CD4-positive, alpha-beta T cell (primary cell): ENCODE data around the gene OCIAD1. TPM values are rescaled to one million over a fixed set of nuclear protein-coding genes. Genes with fewer than 3 reads are reported as not detected.
A peak's percentile ranks its signal among the peaks of the same experiment; 100 is the strongest.

Experiments used
- ATAC-seq: fragments of 200-7000 bp; cut with Tn5 transposase; one replicate; pipeline ENCODE4 v1.10.0; 2022; ENCODE audit warnings: mild to moderate bottlenecking; ENCODE audit not compliant: poor library complexity
- CTCF ChIA-PET: fragments of 350-600 bp; sonication (Branson Sonifier 250); formaldehyde crosslinking; loops from one replicate; lab custom pipeline; 2021; ENCODE audit warnings: antibody characterized with exemption, inconsistent platforms; lab: Charles Lee
- POLR2A ChIA-PET: fragments of 350-600 bp; sonication (Branson Sonifier 250); formaldehyde crosslinking; loops from one replicate; lab custom pipeline; 2021; ENCODE audit warnings: antibody characterized with exemption, inconsistent platforms; lab: Charles Lee
- DNase-seq, 14 experiments: peaks; one replicate each; pipeline ENCODE4 v3.0.0-alpha.2; 2013 to 2020; ENCODE audit warnings: mixed read lengths in 2 of 14
- H3K27ac ChIP-seq, 2 donors: one replicate each; pipeline versions ENCODE4 v1.5.1 to v1.7.0; 2013; ENCODE audit warnings: low read length in 2 of 2, low read depth in 1 of 2, mild to moderate bottlenecking in 1 of 2
- H3K27me3 ChIP-seq, 2 experiments: 1 replicate in 1 of 2; 2 replicates in 1 of 2; pipeline versions ENCODE4 v1.6.1 to v1.7.0; 2013; ENCODE audit warnings: low read length in 2 of 2, control low read depth in 1 of 2, mild to moderate bottlenecking in 1 of 2, moderate library complexity in 1 of 2; ENCODE audit not compliant: insufficient read depth in 2 of 2, control insufficient read depth in 1 of 2
- H3K36me3 ChIP-seq: one replicate; pipeline ENCODE4 v1.6.1; 2013; ENCODE audit warnings: low read length, control low read depth; ENCODE audit not compliant: insufficient read depth
- H3K4me1 ChIP-seq: one replicate; pipeline ENCODE4 v1.6.1; 2013; ENCODE audit warnings: low read length, control low read depth; ENCODE audit not compliant: insufficient read depth
- H3K4me3 ChIP-seq: one replicate; pipeline ENCODE4 v1.5.1; 2013; ENCODE audit warnings: mild to moderate bottlenecking, low read length, moderate library complexity
- H3K9me3 ChIP-seq, 2 experiments: 1 replicate in 1 of 2; 2 replicates in 1 of 2; pipeline versions ENCODE4 v1.6.1 to v1.7.0; 2013; ENCODE audit warnings: low read length in 2 of 2, mild to moderate bottlenecking in 2 of 2, control low read depth in 1 of 2, moderate library complexity in 1 of 2; ENCODE audit not compliant: control insufficient read depth in 1 of 2, insufficient read depth in 1 of 2
- H3K27ac Mint-ChIP-seq: one replicate; pipeline ENCODE4 v1.8.0; 2020; ENCODE audit warnings: mixed read lengths
- H3K27me3 Mint-ChIP-seq: one replicate; pipeline ENCODE4 v1.8.0; 2021; ENCODE audit warnings: mixed read lengths
- H3K36me3 Mint-ChIP-seq: one replicate; pipeline ENCODE4 v1.8.0; 2021; ENCODE audit warnings: low read depth, mixed read lengths
- H3K4me1 Mint-ChIP-seq: one replicate; pipeline ENCODE4 v1.8.0; 2021; ENCODE audit warnings: low read depth, mixed read lengths
- H3K4me3 Mint-ChIP-seq: one replicate; pipeline ENCODE4 v1.8.0; 2020; ENCODE audit warnings: mild to moderate bottlenecking, mixed read lengths
- H3K9me3 Mint-ChIP-seq: one replicate; pipeline ENCODE4 v1.8.0; 2020; ENCODE audit warnings: mixed read lengths
- intact Hi-C, 2 experiments: fragments of 100-400 bp; cut with DNase I in 1 of 2; cut with micrococcal nuclease in 1 of 2; formaldehyde crosslinking; loops; one replicate each; pipeline versions ENCODE4 v1.15.1 to v1.9.0; 2023 to 2025; cut with DNase I, micrococcal nuclease
- polyA plus RNA-seq, 2 donors: library from polyadenylated mRNA; unstranded; fragments of 120-200 nt; gene quantifications; one replicate each; pipeline ENCODE4 v1.2.1, GENCODE V29; 2013
- total RNA-seq, 174 experiments: library from RNA in 2 of 174; stranded (reverse) in 2 of 174; gene quantifications; one replicate each; pipeline ENCODE4 v1.2.3 and lab custom pipeline; 2021 to 2026
- TF ChIP-seq, protein P1 (sequence below): fragments of 200-600 bp; IDR thresholded peaks from one replicate; pipeline ENCODE4 v1.8.0; 2022; ENCODE audit warnings: antibody characterized with exemption, mild to moderate bottlenecking

Gene OCIAD1, protein sequence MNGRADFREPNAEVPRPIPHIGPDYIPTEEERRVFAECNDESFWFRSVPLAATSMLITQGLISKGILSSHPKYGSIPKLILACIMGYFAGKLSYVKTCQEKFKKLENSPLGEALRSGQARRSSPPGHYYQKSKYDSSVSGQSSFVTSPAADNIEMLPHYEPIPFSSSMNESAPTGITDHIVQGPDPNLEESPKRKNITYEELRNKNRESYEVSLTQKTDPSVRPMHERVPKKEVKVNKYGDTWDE
- total RNA-seq (10 to 100 TPM; 85.7 to 89.9 TPM), total RNA-seq (lab: John Stamatoyannopoulos, UW) (65.3 to 144 (median 115) reads per million in 172 experiments)
- 122 TPM for polyA plus RNA-seq (2013, experiment 1 of 2)
- polyA plus RNA-seq (2013, experiment 2 of 2): 136 TPM

DNA sequence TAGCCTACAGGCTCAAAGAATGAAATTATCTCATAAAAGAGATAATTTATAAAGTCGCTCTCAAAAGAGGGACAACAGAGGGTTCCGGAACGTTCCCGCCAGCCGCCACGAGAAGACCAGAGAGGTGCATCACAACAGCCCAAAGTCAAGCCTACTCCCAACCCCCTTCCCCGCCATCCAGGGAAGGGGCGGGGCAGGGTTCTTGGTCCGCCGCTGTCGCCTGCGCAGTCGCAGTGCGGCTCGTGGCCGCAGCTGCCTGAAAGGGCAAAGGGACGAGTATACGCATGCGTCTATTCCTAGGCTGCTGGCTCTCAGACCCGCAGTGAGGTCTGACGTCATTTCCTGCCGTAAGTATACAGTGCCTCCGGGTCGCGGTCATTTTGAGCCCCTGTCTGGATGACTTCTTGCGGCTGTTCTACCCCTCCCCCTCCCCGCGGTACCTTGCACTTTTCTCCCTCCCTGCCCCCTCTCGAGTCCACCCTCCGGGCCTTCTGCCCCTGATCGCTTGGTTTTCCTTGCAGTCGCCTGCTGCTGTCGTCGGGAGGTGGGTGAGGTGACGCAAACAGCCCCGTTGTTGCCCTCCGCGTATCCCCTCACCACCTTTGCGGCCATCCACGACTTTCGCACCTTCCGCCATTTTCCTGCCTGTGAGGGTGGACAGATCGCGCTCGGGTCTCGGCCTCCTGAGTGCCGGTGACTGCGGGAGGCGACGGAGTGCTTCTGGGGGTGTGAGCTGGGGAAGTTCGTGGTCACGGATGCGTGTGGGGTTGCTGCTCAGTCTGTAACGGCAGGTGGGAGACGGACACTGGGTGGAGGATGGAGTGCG is at the start of gene OCIAD1:
TSS of gene OCIAD1 (plus strand) at position 383 of the 826 bp plus-strand sequence. CDS start 1,537 bp downstream, outside the sequence.
- Histone ChIP-seq H3K27ac (peak within 1 kb of the TSS; percentile 93), H3K9me3 (peaks cover 0 to 3% of the 10 kb centered on the region in 2 experiments), H3K27me3 (no peaks in the 10 kb centered on the region), H3K4me3 (peak within 1 kb of the TSS; percentile 68), H3K4me1 (peaks cover 13% of the 10 kb centered on the region), H3K36me3 (peaks cover 26% of the 10 kb centered on the region)
- Mint-ChIP-seq H3K27me3 (peaks cover 10% of the 10 kb centered on the region), H3K36me3 (peaks cover 51% of the 10 kb centered on the region), H3K4me1 (peaks cover 32% of the 10 kb centered on the region), H3K27ac (peak within 1 kb of the TSS; percentile 100), H3K9me3 (peaks cover 2% of the 10 kb centered on the region), H3K4me3 (peak within 1 kb of the TSS; percentile 100)
- intact Hi-C loops: loop anchor here (1.0 to 10.0 kb wide), 8 partner anchors 50 to 916 kb away; partner anchors contain the start of genes FRYL (in 2 of the 2), NFXL1 (in 2 of the 2), OCIAD2 (in 1 of the 2) and SLAIN2 (in 1 of the 2)
- CTCF ChIA-PET: no interaction called here
- peak; percentile 82 to 100 (median 91) for DNase-seq
- POLR2A ChIA-PET: interaction anchor here (0.6 to 5.2 kb wide), 4 partner anchors 17 to 114 kb away, joined by 3 to 51 read pairs (median 9); partner anchors contain the start of genes FRYL and OCIAD2
- peak; percentile 94 for ATAC-seq
- TF ChIP-seq, protein P1, sequence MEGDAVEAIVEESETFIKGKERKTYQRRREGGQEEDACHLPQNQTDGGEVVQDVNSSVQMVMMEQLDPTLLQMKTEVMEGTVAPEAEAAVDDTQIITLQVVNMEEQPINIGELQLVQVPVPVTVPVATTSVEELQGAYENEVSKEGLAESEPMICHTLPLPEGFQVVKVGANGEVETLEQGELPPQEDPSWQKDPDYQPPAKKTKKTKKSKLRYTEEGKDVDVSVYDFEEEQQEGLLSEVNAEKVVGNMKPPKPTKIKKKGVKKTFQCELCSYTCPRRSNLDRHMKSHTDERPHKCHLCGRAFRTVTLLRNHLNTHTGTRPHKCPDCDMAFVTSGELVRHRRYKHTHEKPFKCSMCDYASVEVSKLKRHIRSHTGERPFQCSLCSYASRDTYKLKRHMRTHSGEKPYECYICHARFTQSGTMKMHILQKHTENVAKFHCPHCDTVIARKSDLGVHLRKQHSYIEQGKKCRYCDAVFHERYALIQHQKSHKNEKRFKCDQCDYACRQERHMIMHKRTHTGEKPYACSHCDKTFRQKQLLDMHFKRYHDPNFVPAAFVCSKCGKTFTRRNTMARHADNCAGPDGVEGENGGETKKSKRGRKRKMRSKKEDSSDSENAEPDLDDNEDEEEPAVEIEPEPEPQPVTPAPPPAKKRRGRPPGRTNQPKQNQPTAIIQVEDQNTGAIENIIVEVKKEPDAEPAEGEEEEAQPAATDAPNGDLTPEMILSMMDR: no peak

DNA sequence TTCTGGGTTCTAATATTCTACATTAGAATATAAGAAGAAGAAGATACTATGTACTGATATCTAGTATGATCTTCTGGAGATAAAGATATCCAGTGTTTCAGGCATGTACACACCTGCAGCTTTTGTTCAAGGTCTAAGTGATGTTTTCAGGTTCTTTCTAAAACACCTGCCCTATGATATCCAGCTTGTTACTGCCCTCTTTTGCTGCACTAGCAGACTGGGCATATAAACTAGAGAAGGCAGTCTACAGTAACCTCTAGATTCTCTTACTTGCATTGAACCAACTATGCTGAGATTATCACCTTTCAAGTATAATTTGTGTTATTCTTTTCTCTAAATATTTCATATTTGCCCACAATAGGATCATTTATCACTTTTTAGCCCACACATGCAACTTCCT is 48.9 kb upstream of the OCIAD1 start:
- no peaks in the 10 kb centered on the region for H3K27me3 Mint-ChIP-seq

More for the DNA sequence above, 48.9 kb upstream of the OCIAD1 start:
- TF ChIP-seq, protein P1: no peak
- Mint-ChIP-seq H3K9me3 (no peaks in the 10 kb centered on the region), H3K4me1 (peaks cover 37% of the 10 kb centered on the region), H3K27ac (peak overlapping the region; percentile 84), H3K36me3 (peaks cover 16% of the 10 kb centered on the region), H3K4me3 (peak overlapping the region; percentile 93)
- DNase-seq: peak in 2 of 14 experiments; percentile 17 to 23
- H3K36me3 ChIP-seq: no peaks in the 10 kb centered on the region
- POLR2A ChIA-PET: interaction anchor here (4.5 kb wide), 1 partner anchor 48 kb away, joined by 51 read pairs; the partner anchor contains the start of gene OCIAD1
- CTCF ChIA-PET: interaction anchor here (0.8 to 0.9 kb wide), 2 partner anchors 125 to 181 kb away, joined by 3 to 4 read pairs; partner anchors contain the start of gene OCIAD2
- H3K27ac ChIP-seq: no peak overlapping the region
- intact Hi-C loops: loop anchor here (2.0 to 10.0 kb wide), 5 partner anchors 39 to 437 kb away; partner anchors contain the start of genes OCIAD1 (in 1 of the 2) and SLAIN2 (in 1 of the 2)
- H3K27me3 ChIP-seq: no peaks in the 10 kb centered on the region
- H3K9me3 ChIP-seq: no peaks in the 10 kb centered on the region
- no peak for ATAC-seq
- no peak overlapping the region for H3K4me3 ChIP-seq
- peaks cover 13% of the 10 kb centered on the region for H3K4me1 ChIP-seq
